Endothelial cell of umbilical vein (primary cell): Measurements from ENCODE around the gene NAPA. TPM values are rescaled to one million over a fixed set of nuclear protein-coding genes. Genes with fewer than 3 reads are reported as not detected.

Experiments used
- BruUV-seq: library from RNA; stranded (reverse); fragments of 400-500 nt; replicated peaks from 2 replicates; lab custom pipeline; 2021; lab: Mats Ljungman, UMichigan
- CTCF ChIA-PET: fragments of 300-600, 350-600 bp; sonication (Branson Sonifier 250); formaldehyde crosslinking; loops from one replicate; lab custom pipeline; 2021; ENCODE audit warnings: antibody characterized with exemption, inconsistent platforms; lab: Charles Lee
- POLR2A ChIA-PET: fragments of 300-600, 350-600 bp; sonication (Branson Sonifier 250); formaldehyde crosslinking; loops from one replicate; lab custom pipeline; 2021; ENCODE audit warnings: antibody characterized with exemption, inconsistent platforms; lab: Charles Lee
- DNase-seq: peaks from one replicate; pipeline ENCODE4 v3.0.0-alpha.2; 2011; ENCODE audit warnings: low read depth, low spot score
- FAIRE-seq: peaks from 2 replicates; lab custom pipeline; 2011; peaks lifted over from hg19 to GRCh38; lab: Jason Lieb, UNC
- H2AFZ ChIP-seq: 2 replicates; pipeline ENCODE4 v1.6.0; 2012; ENCODE audit warnings: low read depth, low read length, control low read depth, inconsistent platforms
- H3K27ac ChIP-seq: 2 replicates; pipeline ENCODE4 v1.5.1; 2011; ENCODE audit warnings: low read depth, mild to moderate bottlenecking, control low read depth, low read length, moderate library complexity; ENCODE audit not compliant: insufficient read depth
- H3K27me3 ChIP-seq, 2 experiments: 2 replicates each; pipeline versions ENCODE4 v1.6.0 to v1.6.1; 2011; ENCODE audit warnings: low read length in 2 of 2, mixed read lengths in 1 of 2; ENCODE audit not compliant: control insufficient read depth in 2 of 2, insufficient read depth in 2 of 2
- H3K36me3 ChIP-seq, 2 experiments: 2 replicates in 1 of 2; 3 replicates in 1 of 2; pipeline ENCODE4 v1.5.1; 2011; ENCODE audit warnings: low read length in 2 of 2, mild to moderate bottlenecking in 1 of 2, moderate library complexity in 1 of 2; ENCODE audit not compliant: control insufficient read depth in 2 of 2, insufficient read depth in 2 of 2; ENCODE audit errors: extremely low read depth in 1 of 2
- H3K4me1 ChIP-seq: 3 replicates; pipeline ENCODE4 v1.5.1; 2011; ENCODE audit warnings: mild to moderate bottlenecking, low read length; ENCODE audit not compliant: control insufficient read depth, insufficient read depth; ENCODE audit errors: extremely low read depth
- H3K4me2 ChIP-seq: 2 replicates; pipeline ENCODE4 v1.6.1; 2011; ENCODE audit warnings: low read length, control low read depth, mixed read lengths; ENCODE audit not compliant: insufficient read depth
- H3K4me3 ChIP-seq, 3 experiments: fragments of 200-600 bp in 1 of 3; sonication (generic), shearing (Covaris generic) in 1 of 3; replicated peaks in 1 of 3; 2 replicates each; pipeline ENCODE4 v1.5.1; 2011 to 2016; ENCODE audit warnings: control low read depth in 3 of 3, low read length in 3 of 3, mild to moderate bottlenecking in 2 of 3, inconsistent platforms in 1 of 3, low read depth in 1 of 3, moderate library complexity in 1 of 3; ENCODE audit not compliant: insufficient read depth in 1 of 3
- H3K79me2 ChIP-seq: 2 replicates; pipeline ENCODE4 v1.6.0; 2012; ENCODE audit warnings: low read length, inconsistent platforms; ENCODE audit not compliant: control insufficient read depth, insufficient read depth
- H3K9ac ChIP-seq: replicated peaks from 2 replicates; pipeline ENCODE3; 2011; ENCODE audit warnings: low read length, control low read depth; ENCODE audit not compliant: insufficient read depth; ENCODE audit errors: extremely low read depth
- H3K9me1 ChIP-seq: replicated peaks from 3 replicates; pipeline ENCODE4 v1.6.0; 2011; ENCODE audit warnings: mild to moderate bottlenecking, low read length; ENCODE audit not compliant: control insufficient read depth, insufficient read depth; ENCODE audit errors: extremely low read depth
- H3K9me3 ChIP-seq: replicated peaks from 2 replicates; pipeline ENCODE4 v1.5.1; 2012; ENCODE audit warnings: low read length, inconsistent platforms; ENCODE audit not compliant: control insufficient read depth, insufficient read depth
- H4K20me1 ChIP-seq: replicated peaks from 2 replicates; pipeline ENCODE3; 2011; ENCODE audit warnings: mild to moderate bottlenecking, low read length; ENCODE audit not compliant: control insufficient read depth, insufficient read depth; ENCODE audit errors: extremely low read depth
- CTCF ChIP-seq, 2 donors: IDR thresholded peaks; 1 replicate in 1 of 2; 2 replicates in 1 of 2; pipeline ENCODE4 v1.5.1; 2011; ENCODE audit warnings: low read length in 2 of 2, mild to moderate bottlenecking in 2 of 2, moderate library complexity in 2 of 2, control low read depth in 1 of 2, inconsistent platforms in 1 of 2, low read depth in 1 of 2; ENCODE audit not compliant: insufficient read depth in 1 of 2; ENCODE audit errors: extremely low read depth in 1 of 2
- EZH2 ChIP-seq: IDR thresholded peaks from 2 replicates; pipeline ENCODE4 v1.6.1; 2012; ENCODE audit warnings: borderline replicate concordance, low read depth, mild to moderate bottlenecking, moderate library complexity, low read length, inconsistent platforms; ENCODE audit not compliant: severe bottlenecking
- FOS ChIP-seq: IDR thresholded peaks from 2 replicates; pipeline ENCODE4 v1.6.1; 2011; ENCODE audit warnings: mild to moderate bottlenecking, low read length, moderate library complexity, borderline replicate concordance; ENCODE audit not compliant: insufficient read depth
- GATA2 ChIP-seq: IDR thresholded peaks from 2 replicates; pipeline ENCODE4 v1.7.0; 2011; ENCODE audit warnings: low read depth, mild to moderate bottlenecking, moderate library complexity, mixed read lengths, low read length; ENCODE audit not compliant: insufficient read length, insufficient read depth
- JUN ChIP-seq: IDR thresholded peaks from 2 replicates; pipeline ENCODE4 v1.6.1; 2011; ENCODE audit warnings: borderline replicate concordance, low read depth; ENCODE audit not compliant: insufficient read length, insufficient read depth
- MYC ChIP-seq: IDR thresholded peaks from one replicate; pipeline ENCODE4 v1.6.1; 2011; ENCODE audit warnings: mild to moderate bottlenecking, low read depth, low read length
- POLR2A ChIP-seq: IDR thresholded peaks from 2 replicates; pipeline ENCODE4 v1.6.1; 2012; ENCODE audit warnings: low read depth, mild to moderate bottlenecking, control low read depth, low read length
- POLR2AphosphoS5 ChIP-seq: IDR thresholded peaks from 2 replicates; pipeline ENCODE4 v1.6.1; 2012; ENCODE audit warnings: low read depth, mild to moderate bottlenecking, control low read depth, low read length, moderate library complexity; ENCODE audit not compliant: insufficient read depth
- dilution Hi-C: fragments of 300-500 bp; cut with MboI; formaldehyde crosslinking; loops from one replicate; pipeline ENCODE4 v1.15.0; 2019; ENCODE audit warnings: low sequenced_read_pairs; ENCODE audit not compliant: extremely low pct_ligation_motif_present
- intact Hi-C: fragments of 100-400 bp; cut with micrococcal nuclease; formaldehyde crosslinking; loops from one replicate; pipeline ENCODE4 v1.10.0; 2022
- polyA plus RNA-seq, 4 experiments: library from polyadenylated mRNA; depleted of rRNA in 3 of 4; stranded (reverse) in 3 of 4; unstranded in 1 of 4; fragments of >200 nt; gene quantifications; 2 replicates each; pipeline versions ENCODE4 v1.2.1 to v1.2.3, GENCODE V29; 2011 to 2012; ENCODE audit warnings: missing spikeins in 1 of 4
- total RNA-seq: library from RNA; stranded (reverse); gene quantifications from 2 replicates; pipeline ENCODE4 v1.2.3, GENCODE V29; 2021
- TF ChIP-seq, protein P1 (sequence below): IDR thresholded peaks from 2 replicates; pipeline ENCODE4 v1.6.1; 2011; ENCODE audit not compliant: insufficient read depth, insufficient read length

NAPA gene
- total and polyA plus RNA-seq, 2 donors (not counting 3 experiments of a cell fraction or from before 2014, with no cell fraction given) = 107 to 154 TPM

DNA sequence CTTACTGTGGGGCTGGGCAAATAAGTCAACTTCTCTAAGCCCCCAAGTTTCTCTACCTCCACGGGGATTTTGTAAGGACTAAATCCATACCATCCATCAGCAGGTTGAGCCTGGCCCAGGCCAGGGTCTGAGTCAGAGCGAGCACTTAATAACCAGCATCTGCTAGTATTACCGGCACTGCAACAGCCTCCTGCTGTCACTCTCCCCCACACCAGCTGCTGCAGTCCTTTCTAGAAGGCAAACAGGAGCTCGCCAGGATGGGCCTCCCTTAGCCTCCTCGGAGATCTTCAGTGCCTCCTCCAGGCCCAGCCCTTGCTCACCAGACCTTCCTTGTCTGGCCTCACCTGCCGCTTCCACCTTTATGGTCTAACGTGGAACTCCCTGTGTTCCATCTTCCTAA, 3.2 kb downstream of the NAPA start:
- Histone ChIP-seq H3K36me3 (no peaks in the 10 kb centered on the region), H3K9me3 (no peaks in the 10 kb centered on the region), H3K9me1 (no peaks in the 10 kb centered on the region), H2AFZ (no peak overlapping the region), H3K27me3 (no peaks in the 10 kb centered on the region), H3K4me2 (no peak overlapping the region), H3K79me2 (peaks cover 69% of the 10 kb centered on the region), H3K27ac (no peak overlapping the region), H4K20me1 (no peaks in the 10 kb centered on the region), H3K4me3 (no peak overlapping the region), H3K4me1 (peaks cover 28% of the 10 kb centered on the region), H3K9ac (no peak overlapping the region)
- dilution Hi-C loops = no loop called here
- CTCF ChIA-PET = interaction anchor here (1.1 to 2.3 kb wide), 3 partner anchors 28 to 195 kb away, joined by 3 to 7 read pairs (median 6); partner anchors contain the start of gene KPTN
- FAIRE-seq (no peak), DNase-seq (no peak)
- POLR2A ChIA-PET = interaction anchor here (0.6 kb wide), 1 partner anchor 130 kb away, joined by 4 read pairs; no protein-coding TSS in a partner anchor
- intact Hi-C loops = no loop called here
- TF ChIP-seq EZH2 = no peak
- no TSS peak for BruUV-seq

- no peaks in the 10 kb centered on the region for H3K9me1 ChIP-seq
- POLR2A ChIA-PET = interaction anchor here (0.6 kb wide), 1 partner anchor 130 kb away, joined by 4 read pairs; no protein-coding TSS in a partner anchor
- H3K27me3 ChIP-seq = no peaks in the 10 kb centered on the region
- H3K27ac ChIP-seq = no peak overlapping the region
- no peak overlapping the region for H3K4me2 ChIP-seq
- H3K79me2 ChIP-seq = peaks cover 70% of the 10 kb centered on the region
- no peaks in the 10 kb centered on the region for H4K20me1 ChIP-seq
- H2AFZ ChIP-seq = no peak overlapping the region
- no peak for DNase-seq
- dilution Hi-C loops = no loop called here
- peaks cover 28% of the 10 kb centered on the region for H3K4me1 ChIP-seq
- no peak overlapping the region for H3K4me3 ChIP-seq
- TF ChIP-seq JUN = no peak
- no peak for TF ChIP-seq GATA2
- TF ChIP-seq CTCF (IDR thresholded peaks at IDR 0.05; ENCODE audit: extremely low read depth in 1 of 2, insufficient read depth in 1 of 2, low read depth in 1 of 2, low read length in 2 of 2) = no peak
- no peak for TF ChIP-seq POLR2AphosphoS5
- no peak for TF ChIP-seq EZH2
- TF ChIP-seq POLR2A = no peak
- TF ChIP-seq, protein P1, sequence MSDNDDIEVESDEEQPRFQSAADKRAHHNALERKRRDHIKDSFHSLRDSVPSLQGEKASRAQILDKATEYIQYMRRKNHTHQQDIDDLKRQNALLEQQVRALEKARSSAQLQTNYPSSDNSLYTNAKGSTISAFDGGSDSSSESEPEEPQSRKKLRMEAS = no peak
- no peak for TF ChIP-seq MYC
- TF ChIP-seq FOS = no peak
- intact Hi-C loops = no loop called here
- H3K9ac ChIP-seq = no peak overlapping the region
- BruUV-seq = no TSS peak
- no peaks in the 10 kb centered on the region for H3K9me3 ChIP-seq
- no peaks in the 10 kb centered on the region for H3K36me3 ChIP-seq
- CTCF ChIA-PET = interaction anchor here (0.6 to 2.3 kb wide), 4 partner anchors 27 to 196 kb away, joined by 3 to 7 read pairs (median 4); partner anchors contain the start of gene KPTN
- FAIRE-seq = no peak
Observed at GRCh38 chr19:47511128-47511517, 3.7 kb downstream of the NAPA start.
